ENCODE data around the gene TMPRSS6.

The TMPRSS6 gene

GRCh38 chr22:37023743-37024338, 85.7 kb downstream of the TMPRSS6 start:
- no peak for DNase-seq
- H3K27me3 ChIP-seq (ENCODE audit: insufficient read depth, low read depth, severe bottlenecking) = no peaks in the 10 kb centered on the region

GRCh38 chr22:37022483-37023337, 86.8 kb downstream of the TMPRSS6 start:
- H3K36me3 ChIP-seq = peaks cover 18% of the 10 kb centered on the region
- H3K9me3 ChIP-seq (ENCODE audit: severe bottlenecking) = no peaks in the 10 kb centered on the region
- H3K4me3 ChIP-seq (ENCODE audit: low read depth, low read length) = no peak overlapping the region
- DNase-seq = no peak
- no peaks in the 10 kb centered on the region for H3K27me3 ChIP-seq (ENCODE audit: insufficient read depth, low read depth, severe bottlenecking)
- TF ChIP-seq, protein P1, sequence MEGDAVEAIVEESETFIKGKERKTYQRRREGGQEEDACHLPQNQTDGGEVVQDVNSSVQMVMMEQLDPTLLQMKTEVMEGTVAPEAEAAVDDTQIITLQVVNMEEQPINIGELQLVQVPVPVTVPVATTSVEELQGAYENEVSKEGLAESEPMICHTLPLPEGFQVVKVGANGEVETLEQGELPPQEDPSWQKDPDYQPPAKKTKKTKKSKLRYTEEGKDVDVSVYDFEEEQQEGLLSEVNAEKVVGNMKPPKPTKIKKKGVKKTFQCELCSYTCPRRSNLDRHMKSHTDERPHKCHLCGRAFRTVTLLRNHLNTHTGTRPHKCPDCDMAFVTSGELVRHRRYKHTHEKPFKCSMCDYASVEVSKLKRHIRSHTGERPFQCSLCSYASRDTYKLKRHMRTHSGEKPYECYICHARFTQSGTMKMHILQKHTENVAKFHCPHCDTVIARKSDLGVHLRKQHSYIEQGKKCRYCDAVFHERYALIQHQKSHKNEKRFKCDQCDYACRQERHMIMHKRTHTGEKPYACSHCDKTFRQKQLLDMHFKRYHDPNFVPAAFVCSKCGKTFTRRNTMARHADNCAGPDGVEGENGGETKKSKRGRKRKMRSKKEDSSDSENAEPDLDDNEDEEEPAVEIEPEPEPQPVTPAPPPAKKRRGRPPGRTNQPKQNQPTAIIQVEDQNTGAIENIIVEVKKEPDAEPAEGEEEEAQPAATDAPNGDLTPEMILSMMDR (IDR thresholded peaks at IDR 0.05; ENCODE audit: low read depth, low read length) = no peak
- no peak overlapping the region for H3K27ac ChIP-seq

More at GRCh38 chr22:37023743-37024338, 85.7 kb downstream of the TMPRSS6 start:
- TF ChIP-seq, protein P1 (IDR thresholded peaks at IDR 0.05; ENCODE audit: low read depth, low read length) = no peak
- Histone ChIP-seq H3K27ac (no peak overlapping the region), H3K36me3 (peaks cover 24% of the 10 kb centered on the region), H3K4me3 (ENCODE audit: low read depth, low read length) (no peak overlapping the region), H3K9me3 (ENCODE audit: severe bottlenecking) (no peaks in the 10 kb centered on the region)

DNA sequence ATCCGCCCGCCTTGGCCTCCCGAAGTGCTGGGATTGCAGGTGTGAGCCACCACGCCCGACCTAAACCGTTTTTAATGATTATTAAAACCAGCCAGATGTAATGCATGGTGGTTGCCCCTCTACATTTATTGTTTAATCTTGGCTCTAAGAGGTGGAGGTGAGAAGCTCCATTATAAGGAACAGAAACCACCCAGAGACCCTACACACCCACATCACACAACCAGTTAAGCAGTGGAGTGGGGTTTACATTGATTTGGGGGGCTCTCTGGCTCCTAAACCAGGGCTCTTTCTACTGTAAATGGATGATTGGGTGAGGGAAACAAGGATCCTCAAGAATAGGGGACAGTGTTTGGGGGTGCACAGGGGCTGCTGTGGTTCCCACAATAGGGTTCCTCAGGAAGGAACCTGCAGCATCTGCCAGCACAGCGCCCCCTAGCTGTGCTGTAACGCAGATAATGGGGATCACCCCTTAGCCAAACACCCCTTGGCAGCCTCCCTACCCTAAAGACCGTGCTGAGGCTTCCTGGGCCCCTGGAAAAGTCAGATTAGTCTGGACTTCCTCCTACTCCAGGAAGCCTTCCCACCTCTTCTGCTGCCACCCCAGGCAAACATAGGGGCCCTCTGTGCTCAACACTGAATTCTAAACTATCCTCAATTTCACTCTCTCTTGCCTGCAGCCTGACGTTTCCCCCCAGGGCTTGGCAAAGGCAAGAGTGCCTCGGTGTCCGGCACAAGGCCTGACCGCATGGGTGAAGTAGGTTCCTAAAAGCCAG, 87.6 kb downstream of the TMPRSS6 start:
- H3K27ac ChIP-seq = no peak overlapping the region
- H3K4me3 ChIP-seq (ENCODE audit: low read depth, low read length) = no peak overlapping the region
- peaks cover 17% of the 10 kb centered on the region for H3K36me3 ChIP-seq
- H3K27me3 ChIP-seq (ENCODE audit: insufficient read depth, low read depth, severe bottlenecking) = no peaks in the 10 kb centered on the region
- TF ChIP-seq, protein P1 (IDR thresholded peaks at IDR 0.05; ENCODE audit: low read depth, low read length) = peak; percentile 94
- H3K9me3 ChIP-seq (ENCODE audit: severe bottlenecking) = no peaks in the 10 kb centered on the region
- peak; percentile 43 for DNase-seq

- Histone ChIP-seq H3K4me3 (ENCODE audit: low read depth, low read length) (no peak overlapping the region), H3K27ac (no peak overlapping the region), H3K9me3 (ENCODE audit: severe bottlenecking) (no peaks in the 10 kb centered on the region), H3K27me3 (ENCODE audit: insufficient read depth, low read depth, severe bottlenecking) (no peaks in the 10 kb centered on the region), H3K36me3 (peaks cover 15% of the 10 kb centered on the region)
- TF ChIP-seq, protein P1 (IDR thresholded peaks at IDR 0.05; ENCODE audit: low read depth, low read length) = no peak
- DNase-seq = no peak
Observed at GRCh38 chr22:37021041-37021440, 88.5 kb downstream of the TMPRSS6 start.

GRCh38 chr22:37020192-37020479, 89.4 kb downstream of the TMPRSS6 start:
- TF ChIP-seq, protein P1 (IDR thresholded peaks at IDR 0.05; ENCODE audit: low read depth, low read length) = no peak
- Histone ChIP-seq H3K27me3 (ENCODE audit: insufficient read depth, low read depth, severe bottlenecking) (no peaks in the 10 kb centered on the region), H3K36me3 (peaks cover 6% of the 10 kb centered on the region), H3K4me3 (ENCODE audit: low read depth, low read length) (peak overlapping the region; percentile 78), H3K27ac (peak overlapping the region; percentile 88), H3K9me3 (ENCODE audit: severe bottlenecking) (no peaks in the 10 kb centered on the region)
- no peak for DNase-seq

Data from WERI-Rb-1 (cell line).